Measurements from ENCODE around the gene BTBD9.
"Not testable (repeated sequence)": the region's sequence is repeated elsewhere in the genome, so short reads cannot be mapped to it uniquely, and the experiment has no call there.

The BTBD9 gene

GRCh38 chr6:38370653-38371601 lies 268.8 kb downstream of the BTBD9 start:
- DNase-seq = no peak

GRCh38 chr6:38367231-38367630 lies 272.5 kb downstream of the BTBD9 start:
- no peak for DNase-seq

- no peak for DNase-seq
Observed at GRCh38 chr6:38366234-38366633, 273.5 kb downstream of the BTBD9 start.

GRCh38 chr6:38364775-38365174 lies 275.0 kb downstream of the BTBD9 start:
- no peak for DNase-seq

- no peak for DNase-seq
Observed at GRCh38 chr6:38364127-38364526, 275.6 kb downstream of the BTBD9 start.

- DNase-seq = no peak
Observed at GRCh38 chr6:38355519-38355918, 284.2 kb downstream of the BTBD9 start.

- DNase-seq = no peak
Observed at GRCh38 chr6:38354905-38355304, 284.8 kb downstream of the BTBD9 start.

- no peak for DNase-seq
Observed at GRCh38 chr6:38354037-38354381, 285.7 kb downstream of the BTBD9 start.

- DNase-seq = no peak
Observed at GRCh38 chr6:38353310-38354036, 286.3 kb downstream of the BTBD9 start.

GRCh38 chr6:38352636-38353035 lies 287.1 kb downstream of the BTBD9 start:
- DNase-seq = no peak

GRCh38 chr6:38350942-38351341 lies 288.8 kb downstream of the BTBD9 start:
- no peak for DNase-seq

GRCh38 chr6:38350220-38350619 lies 289.5 kb downstream of the BTBD9 start:
- DNase-seq = no peak

- DNase-seq = no peak
Observed at GRCh38 chr6:38349795-38350194, 289.9 kb downstream of the BTBD9 start.

GRCh38 chr6:38349221-38349620 lies 290.5 kb downstream of the BTBD9 start:
- DNase-seq = no peak

- no peak for DNase-seq
Observed at GRCh38 chr6:38348371-38348770, 291.4 kb downstream of the BTBD9 start.

GRCh38 chr6:38347829-38348228 lies 291.9 kb downstream of the BTBD9 start:
- not testable (repeated sequence) for DNase-seq

- DNase-seq = no peak
Observed at GRCh38 chr6:38346291-38347079, 293.2 kb downstream of the BTBD9 start.

GRCh38 chr6:38345586-38345985 lies 294.1 kb downstream of the BTBD9 start:
- no peak for DNase-seq

- no peak for DNase-seq
Observed at GRCh38 chr6:38341496-38341895, 298.2 kb downstream of the BTBD9 start.

- DNase-seq = no peak
Observed at GRCh38 chr6:38339914-38340313, 299.8 kb downstream of the BTBD9 start.

- DNase-seq = no peak
Observed at GRCh38 chr6:38337819-38338465, 301.8 kb downstream of the BTBD9 start.

GRCh38 chr6:38336922-38337321 lies 302.8 kb downstream of the BTBD9 start:
- DNase-seq = no peak

GRCh38 chr6:38326837-38327236 lies 312.9 kb downstream of the BTBD9 start:
- DNase-seq = no peak

Measured in NCI-H774 (cell line).